ENCODE results near the gene ZSCAN22. TPM values are rescaled to one million over a fixed set of nuclear protein-coding genes. Genes with fewer than 3 reads are reported as not detected.

ZSCAN22 gene
- total RNA-seq, 1 experiment from 2014 or later: 3.2 TPM

DNA sequence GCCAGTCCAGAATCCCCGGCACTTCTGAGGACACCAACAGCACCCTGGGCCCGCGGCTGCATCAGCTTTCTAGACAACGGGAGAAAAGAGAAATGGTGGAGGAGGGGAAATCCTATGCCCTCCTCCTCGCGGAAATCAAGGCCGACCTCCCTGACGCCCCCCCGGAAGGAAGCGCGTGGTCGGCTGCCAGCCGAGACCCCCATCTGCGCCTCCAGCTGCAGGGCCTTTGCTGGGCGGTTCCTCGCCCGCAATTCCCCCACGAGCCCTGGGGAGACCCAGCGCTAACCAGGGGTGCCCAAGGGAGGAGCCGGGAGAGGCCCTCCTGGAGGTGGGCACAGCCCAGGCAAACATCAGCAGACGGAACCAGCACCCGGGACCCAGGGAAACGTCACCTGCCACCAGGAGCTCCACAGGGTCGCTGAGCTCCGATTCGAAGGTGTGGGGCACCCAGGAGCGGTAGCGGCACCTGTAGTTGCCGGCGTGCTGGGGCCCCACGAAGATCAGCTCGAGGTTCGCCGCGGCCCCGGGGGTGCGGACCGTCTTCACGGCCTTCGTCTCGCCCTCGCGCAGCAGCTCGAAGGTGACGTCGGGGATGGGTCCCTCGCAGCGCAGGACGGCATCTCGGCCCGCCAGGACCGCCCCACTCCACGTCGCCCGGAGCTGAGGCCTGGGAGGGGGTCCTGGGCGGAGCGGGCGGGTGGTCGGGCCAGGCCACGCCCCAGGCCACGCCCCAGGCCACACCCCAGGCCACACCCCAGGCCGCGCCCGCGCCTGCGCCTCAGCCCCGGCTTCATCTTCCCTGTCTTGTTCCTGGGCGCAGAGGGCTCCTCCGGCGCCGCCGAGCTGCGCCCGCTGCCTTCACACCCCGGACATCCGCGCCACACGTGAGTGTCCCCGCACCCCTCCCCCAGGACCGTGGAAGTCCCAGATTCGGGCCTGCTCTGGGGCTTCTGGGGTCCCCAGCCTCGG lies 20.5 kb downstream of the ZSCAN22 start (continued):
- TF ChIP-seq, protein P1, sequence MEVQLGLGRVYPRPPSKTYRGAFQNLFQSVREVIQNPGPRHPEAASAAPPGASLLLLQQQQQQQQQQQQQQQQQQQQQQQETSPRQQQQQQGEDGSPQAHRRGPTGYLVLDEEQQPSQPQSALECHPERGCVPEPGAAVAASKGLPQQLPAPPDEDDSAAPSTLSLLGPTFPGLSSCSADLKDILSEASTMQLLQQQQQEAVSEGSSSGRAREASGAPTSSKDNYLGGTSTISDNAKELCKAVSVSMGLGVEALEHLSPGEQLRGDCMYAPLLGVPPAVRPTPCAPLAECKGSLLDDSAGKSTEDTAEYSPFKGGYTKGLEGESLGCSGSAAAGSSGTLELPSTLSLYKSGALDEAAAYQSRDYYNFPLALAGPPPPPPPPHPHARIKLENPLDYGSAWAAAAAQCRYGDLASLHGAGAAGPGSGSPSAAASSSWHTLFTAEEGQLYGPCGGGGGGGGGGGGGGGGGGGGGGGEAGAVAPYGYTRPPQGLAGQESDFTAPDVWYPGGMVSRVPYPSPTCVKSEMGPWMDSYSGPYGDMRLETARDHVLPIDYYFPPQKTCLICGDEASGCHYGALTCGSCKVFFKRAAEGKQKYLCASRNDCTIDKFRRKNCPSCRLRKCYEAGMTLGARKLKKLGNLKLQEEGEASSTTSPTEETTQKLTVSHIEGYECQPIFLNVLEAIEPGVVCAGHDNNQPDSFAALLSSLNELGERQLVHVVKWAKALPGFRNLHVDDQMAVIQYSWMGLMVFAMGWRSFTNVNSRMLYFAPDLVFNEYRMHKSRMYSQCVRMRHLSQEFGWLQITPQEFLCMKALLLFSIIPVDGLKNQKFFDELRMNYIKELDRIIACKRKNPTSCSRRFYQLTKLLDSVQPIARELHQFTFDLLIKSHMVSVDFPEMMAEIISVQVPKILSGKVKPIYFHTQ (CRISPR knock-in tag; IDR thresholded peaks at IDR 0.05): no peak
- no peak for TF ChIP-seq SMAD4 (CRISPR knock-in tag; IDR thresholded peaks at IDR 0.05)
- no peak for TF ChIP-seq NR2C2 (CRISPR knock-in tag; IDR thresholded peaks at IDR 0.05)
- TF ChIP-seq, protein P2, sequence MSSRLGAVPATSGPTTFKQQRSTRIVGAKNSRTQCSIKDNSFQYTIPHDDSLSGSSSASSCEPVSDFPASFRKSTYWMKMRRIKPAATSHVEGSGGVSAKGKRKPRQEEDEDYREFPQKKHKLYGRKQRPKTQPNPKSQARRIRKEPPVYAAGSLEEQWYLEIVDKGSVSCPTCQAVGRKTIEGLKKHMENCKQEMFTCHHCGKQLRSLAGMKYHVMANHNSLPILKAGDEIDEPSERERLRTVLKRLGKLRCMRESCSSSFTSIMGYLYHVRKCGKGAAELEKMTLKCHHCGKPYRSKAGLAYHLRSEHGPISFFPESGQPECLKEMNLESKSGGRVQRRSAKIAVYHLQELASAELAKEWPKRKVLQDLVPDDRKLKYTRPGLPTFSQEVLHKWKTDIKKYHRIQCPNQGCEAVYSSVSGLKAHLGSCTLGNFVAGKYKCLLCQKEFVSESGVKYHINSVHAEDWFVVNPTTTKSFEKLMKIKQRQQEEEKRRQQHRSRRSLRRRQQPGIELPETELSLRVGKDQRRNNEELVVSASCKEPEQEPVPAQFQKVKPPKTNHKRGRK (CRISPR knock-in tag; IDR thresholded peaks at IDR 0.05; ENCODE audit: borderline replicate concordance): no peak
- 0 out of 2 replicates have a peak, but pooled peaks have one; percentile 32 for TF ChIP-seq FOXK1 (CRISPR knock-in tag; IDR thresholded peaks at IDR 0.05)
- TF ChIP-seq ZBTB21 (CRISPR knock-in tag; IDR thresholded peaks at IDR 0.05; ENCODE audit: borderline replicate concordance): no peak
- no peak for TF ChIP-seq STAT6 (CRISPR knock-in tag; conservative IDR thresholded peaks at IDR 0.05; ENCODE audit: low read depth)
- TF ChIP-seq ZNF396 (CRISPR knock-in tag; IDR thresholded peaks at IDR 0.05; ENCODE audit: borderline replicate concordance): no peak
- TF ChIP-seq, protein P3, sequence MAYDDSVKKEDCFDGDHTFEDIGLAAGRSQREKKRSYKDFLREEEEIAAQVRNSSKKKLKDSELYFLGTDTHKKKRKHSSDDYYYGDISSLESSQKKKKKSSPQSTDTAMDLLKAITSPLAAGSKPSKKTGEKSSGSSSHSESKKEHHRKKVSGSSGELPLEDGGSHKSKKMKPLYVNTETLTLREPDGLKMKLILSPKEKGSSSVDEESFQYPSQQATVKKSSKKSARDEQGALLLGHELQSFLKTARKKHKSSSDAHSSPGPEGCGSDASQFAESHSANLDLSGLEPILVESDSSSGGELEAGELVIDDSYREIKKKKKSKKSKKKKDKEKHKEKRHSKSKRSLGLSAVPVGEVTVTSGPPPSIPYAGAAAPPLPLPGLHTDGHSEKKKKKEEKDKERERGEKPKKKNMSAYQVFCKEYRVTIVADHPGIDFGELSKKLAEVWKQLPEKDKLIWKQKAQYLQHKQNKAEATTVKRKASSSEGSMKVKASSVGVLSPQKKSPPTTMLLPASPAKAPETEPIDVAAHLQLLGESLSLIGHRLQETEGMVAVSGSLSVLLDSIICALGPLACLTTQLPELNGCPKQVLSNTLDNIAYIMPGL (CRISPR knock-in tag; IDR thresholded peaks at IDR 0.05): peak; percentile 74
- peak; percentile 52; the same call in 1 of the 2 replicates for TF ChIP-seq TP53 (CRISPR knock-in tag; IDR thresholded peaks at IDR 0.05)
- TF ChIP-seq MXD4 (CRISPR knock-in tag; IDR thresholded peaks at IDR 0.05; ENCODE audit: borderline replicate concordance): no peak
- TF ChIP-seq ARID4B (CRISPR knock-in tag; IDR thresholded peaks at IDR 0.05; ENCODE audit: borderline replicate concordance): peak; percentile 67; the same call in 1 of the 2 replicates
- no peak for TF ChIP-seq NR3C1 (CRISPR knock-in tag; conservative IDR thresholded peaks at IDR 0.05; ENCODE audit: low read depth)
- TF ChIP-seq SOX15 (CRISPR knock-in tag; IDR thresholded peaks at IDR 0.05): no peak
- no peak for TF ChIP-seq CTCF (IDR thresholded peaks at IDR 0.05)
- peak; percentile 72; the same call in 1 of the 2 replicates for TF ChIP-seq SP1 (CRISPR knock-in tag; conservative IDR thresholded peaks at IDR 0.05)
- no peak for TF ChIP-seq RORB (CRISPR knock-in tag; IDR thresholded peaks at IDR 0.05)
- TF ChIP-seq GABPB1 (CRISPR knock-in tag; IDR thresholded peaks at IDR 0.05): no peak
